Mucosa of descending colon (tissue), 3 donors: ENCODE measurements around the gene HIVEP1. TPM values are rescaled to one million over a fixed set of nuclear protein-coding genes. Genes with fewer than 3 reads are reported as not detected.
"Not testable (repeated sequence)": the region's sequence is repeated elsewhere in the genome, so short reads cannot be mapped to it uniquely, and the experiment has no call there.

Experiments
- ATAC-seq: fragments of 200-7000 bp; cut with Tn5 transposase; one replicate; pipeline ENCODE4 v1.9.1; 2020; ENCODE audit warnings: mild to moderate bottlenecking, moderate library complexity
- DNase-seq, 3 donors: peaks; one replicate each; pipeline ENCODE4 v3.0.0-alpha.2; 2020
- H3K36me3 ChIP-seq: fragments of 200-600 bp; one replicate; pipeline ENCODE4 v1.8.0; 2021; ENCODE audit warnings: low read depth, mild to moderate bottlenecking
- H3K4me1 ChIP-seq: fragments of 200-600 bp; one replicate; pipeline ENCODE4 v1.8.0; 2021; ENCODE audit warnings: low read depth, mild to moderate bottlenecking
- H3K4me3 ChIP-seq: fragments of 200-600 bp; one replicate; pipeline ENCODE4 v1.8.0; 2021; ENCODE audit warnings: mild to moderate bottlenecking
- H3K9me3 ChIP-seq: fragments of 200-600 bp; one replicate; pipeline ENCODE4 v1.8.0; 2021; ENCODE audit warnings: mild to moderate bottlenecking
- intact Hi-C, 2 donors: fragments of 100-400 bp; cut with DNase I in 1 of 2; cut with micrococcal nuclease in 1 of 2; formaldehyde crosslinking; loops; one replicate each; pipeline versions ENCODE4 v1.11.0 to v1.11.1; 2022; cut with DNase I, micrococcal nuclease
- total RNA-seq, 3 donors: library from RNA; stranded (reverse); fragmentation: NEBNext Ultra II Directional in 2 of 3; extraction: Animal tissue kit (Norgen Biotek cat#: 25700) in 2 of 3; gene quantifications; one replicate each; pipeline versions ENCODE4 v1.2.1 to v1.2.4, GENCODE V29; 2021 to 2023
- TF ChIP-seq, protein P1 (sequence below): fragments of 200-600 bp; IDR thresholded peaks from one replicate; pipeline ENCODE4 v1.8.0; 2022; ENCODE audit warnings: antibody characterized with exemption, mild to moderate bottlenecking
- donor health status: DM: no; HTN: no; CAD: no; lungs with moderate emphysema.
- donor health status: DM: no; HTN: no; CAD: no.
- donor health status: DM: no; HTN: yes; CAD: no.

HIVEP1 gene
- total RNA-seq, 3 donors from 2014 or later = 27.6 to 37.3 (median 35.8) TPM

DNA sequence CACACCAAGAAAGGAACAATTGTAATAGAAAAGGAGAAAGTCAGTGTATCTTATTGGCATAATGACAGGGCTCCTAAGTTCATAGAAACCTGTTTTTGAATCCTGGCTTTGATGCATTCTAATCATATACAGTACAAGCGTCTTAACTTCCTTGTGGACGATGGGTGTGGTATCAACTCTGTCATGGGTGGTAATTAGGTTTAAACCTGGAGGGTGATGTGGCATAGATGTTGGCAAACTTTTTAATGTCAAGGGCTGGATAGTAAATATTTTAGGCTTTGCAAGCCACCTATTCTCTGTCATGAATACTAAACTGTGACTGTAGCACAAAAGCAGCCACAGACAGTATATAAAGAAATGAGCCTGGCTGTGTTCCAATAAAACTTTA lies 139.3 kb downstream of the HIVEP1 start:
- H3K36me3 ChIP-seq = no peaks in the 10 kb centered on the region
- DNase-seq (peak in 1 of 3 donors; percentile 15), ATAC-seq (peak; percentile 97)
- H3K4me3 ChIP-seq = no peak overlapping the region
- H3K4me1 ChIP-seq = peaks cover 4% of the 10 kb centered on the region
- intact Hi-C loops = no loop called here
- H3K9me3 ChIP-seq = no peaks in the 10 kb centered on the region
- TF ChIP-seq, protein P1, sequence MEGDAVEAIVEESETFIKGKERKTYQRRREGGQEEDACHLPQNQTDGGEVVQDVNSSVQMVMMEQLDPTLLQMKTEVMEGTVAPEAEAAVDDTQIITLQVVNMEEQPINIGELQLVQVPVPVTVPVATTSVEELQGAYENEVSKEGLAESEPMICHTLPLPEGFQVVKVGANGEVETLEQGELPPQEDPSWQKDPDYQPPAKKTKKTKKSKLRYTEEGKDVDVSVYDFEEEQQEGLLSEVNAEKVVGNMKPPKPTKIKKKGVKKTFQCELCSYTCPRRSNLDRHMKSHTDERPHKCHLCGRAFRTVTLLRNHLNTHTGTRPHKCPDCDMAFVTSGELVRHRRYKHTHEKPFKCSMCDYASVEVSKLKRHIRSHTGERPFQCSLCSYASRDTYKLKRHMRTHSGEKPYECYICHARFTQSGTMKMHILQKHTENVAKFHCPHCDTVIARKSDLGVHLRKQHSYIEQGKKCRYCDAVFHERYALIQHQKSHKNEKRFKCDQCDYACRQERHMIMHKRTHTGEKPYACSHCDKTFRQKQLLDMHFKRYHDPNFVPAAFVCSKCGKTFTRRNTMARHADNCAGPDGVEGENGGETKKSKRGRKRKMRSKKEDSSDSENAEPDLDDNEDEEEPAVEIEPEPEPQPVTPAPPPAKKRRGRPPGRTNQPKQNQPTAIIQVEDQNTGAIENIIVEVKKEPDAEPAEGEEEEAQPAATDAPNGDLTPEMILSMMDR = no peak

- H3K4me3 ChIP-seq = no peak overlapping the region
- ATAC-seq = no peak
- intact Hi-C loops = no loop called here
These were observed 140.2 kb downstream of the HIVEP1 start for GRCh38 chr6:12152023-12152970.

GRCh38 chr6:12155769-12156168 lies 143.7 kb downstream of the HIVEP1 start:
- H3K9me3 ChIP-seq, H3K36me3 ChIP-seq, ATAC-seq, H3K4me3 ChIP-seq, H3K4me1 ChIP-seq, DNase-seq, intact Hi-C loops: not testable (repeated sequence)

More at GRCh38 chr6:12152023-12152970, 140.2 kb downstream of the HIVEP1 start:
- DNase-seq = no peak
- Histone ChIP-seq H3K4me1 (peaks cover 4% of the 10 kb centered on the region), H3K36me3 (no peaks in the 10 kb centered on the region), H3K9me3 (no peaks in the 10 kb centered on the region)
- TF ChIP-seq, protein P1 = no peak

DNA sequence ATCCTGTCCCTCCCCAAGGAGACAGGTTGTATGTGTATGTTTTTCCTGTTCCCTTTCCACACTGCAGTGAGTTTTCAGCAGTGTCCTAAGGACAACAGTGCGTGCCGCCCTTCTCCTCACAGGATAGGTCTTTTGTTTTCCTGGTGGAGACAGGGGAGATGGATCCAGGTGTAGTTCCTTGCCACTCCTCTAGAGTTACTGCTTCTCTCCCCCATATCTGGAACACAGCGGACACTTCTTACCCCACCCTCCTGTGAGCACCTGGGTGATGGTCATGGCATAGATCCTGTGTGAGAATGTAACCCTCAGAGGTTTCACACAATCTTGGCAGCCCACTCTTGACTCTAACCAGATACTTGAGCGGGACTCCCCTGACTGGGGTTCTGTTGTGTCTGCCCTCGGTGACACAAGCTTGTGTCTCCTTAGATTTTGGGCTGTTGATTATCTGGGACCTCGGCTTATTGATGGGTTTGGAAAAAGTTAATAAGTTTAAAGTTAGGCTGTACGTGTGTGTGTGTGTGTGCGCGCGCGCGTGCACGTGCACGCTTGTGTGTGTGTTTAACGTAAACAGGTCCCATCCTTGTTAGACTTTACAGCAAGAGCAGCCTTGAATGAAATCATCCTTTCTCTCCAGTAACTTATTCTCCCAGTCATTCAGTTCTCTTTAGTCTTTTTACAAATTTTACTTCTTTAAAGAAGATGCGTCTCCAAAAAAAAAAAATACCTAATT lies 146.7 kb downstream of the HIVEP1 start:
- TF ChIP-seq, protein P1 = no peak
- H3K9me3 ChIP-seq = no peaks in the 10 kb centered on the region
- no peak for ATAC-seq
- no peaks in the 10 kb centered on the region for H3K4me1 ChIP-seq
- no peaks in the 10 kb centered on the region for H3K36me3 ChIP-seq
- no peak for DNase-seq
- no peak overlapping the region for H3K4me3 ChIP-seq
- intact Hi-C loops = no loop called here

- Histone ChIP-seq H3K36me3 (no peaks in the 10 kb centered on the region), H3K4me1 (no peaks in the 10 kb centered on the region), H3K9me3 (no peaks in the 10 kb centered on the region), H3K4me3 (no peak overlapping the region)
- TF ChIP-seq, protein P1 = no peak
- DNase-seq (no peak), ATAC-seq (peak; percentile 32)
- intact Hi-C loops = no loop called here
These were observed 148.2 kb downstream of the HIVEP1 start for GRCh38 chr6:12160326-12160725.

- no peaks in the 10 kb centered on the region for H3K4me1 ChIP-seq
- intact Hi-C loops = no loop called here
- TF ChIP-seq, protein P1 = no peak
- no peak for ATAC-seq
- H3K4me3 ChIP-seq = no peak overlapping the region
- H3K36me3 ChIP-seq = no peaks in the 10 kb centered on the region
- no peak for DNase-seq
- H3K9me3 ChIP-seq = no peaks in the 10 kb centered on the region
These were observed 150.1 kb downstream of the HIVEP1 start for GRCh38 chr6:12162213-12162612.
